Testis (tissue), 2 donors: Measurements from ENCODE around the gene PTPRK.

Experiments
- CTCF ChIP-seq, 3 experiments: fragments of 450-650 bp in 2 of 3; fragments of 200-600 bp in 1 of 3; sonication (generic) in 1 of 3; IDR thresholded peaks; one replicate each; pipeline ENCODE4 v1.5.1; 2016 to 2019; ENCODE audit warnings: antibody characterized with exemption in 3 of 3, mild to moderate bottlenecking in 2 of 3, moderate library complexity in 1 of 3
- POLR2A ChIP-seq: fragments of 450-650 bp; IDR thresholded peaks from one replicate; pipeline ENCODE4 v1.6.1; 2017; ENCODE audit warnings: antibody characterized with exemption, mild to moderate bottlenecking, moderate library complexity

DNA sequence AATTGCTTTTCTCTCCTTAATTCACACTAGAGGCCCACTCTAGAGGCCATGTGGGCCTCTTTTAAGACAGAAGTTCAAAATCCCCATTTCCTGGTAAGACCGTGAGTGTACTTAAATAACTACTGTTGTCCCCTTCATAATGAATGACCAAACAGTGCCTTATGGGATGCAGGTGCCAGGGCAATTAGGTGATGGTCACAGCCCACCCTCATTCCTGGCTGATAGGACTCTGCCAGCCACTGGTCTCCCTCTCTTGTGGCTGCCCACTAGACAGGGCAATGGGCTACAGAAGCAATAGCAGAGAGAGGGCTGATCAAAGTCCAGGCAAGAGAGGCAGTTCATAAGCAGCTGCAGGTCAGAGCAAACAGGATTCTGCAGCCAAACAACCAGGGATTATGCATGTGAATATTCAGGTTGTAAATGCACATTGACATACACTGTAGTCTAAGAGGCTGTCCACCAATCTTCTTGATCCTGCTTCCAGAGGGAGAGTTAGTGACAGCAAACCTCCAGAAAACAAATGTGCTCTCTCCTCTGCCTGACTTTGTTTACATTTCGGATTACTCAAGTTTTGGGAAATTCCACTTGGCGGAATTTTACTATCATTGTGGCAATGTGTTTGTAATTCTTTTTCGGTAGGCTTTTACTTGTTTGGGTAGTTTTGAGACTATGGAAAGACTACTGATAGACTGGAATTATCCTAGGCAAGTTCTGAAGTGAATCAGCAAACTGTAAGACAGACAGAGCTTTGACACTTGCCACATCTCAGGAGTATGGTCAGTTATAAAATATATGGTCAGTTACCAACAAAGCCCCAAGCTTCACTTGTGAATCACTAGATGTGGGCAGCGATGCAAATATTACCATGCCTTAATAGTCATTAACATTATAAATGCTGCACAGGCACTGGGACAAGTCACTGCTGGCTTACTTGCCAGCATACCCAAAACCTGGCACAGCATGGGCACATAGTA, 12.8 kb downstream of the PTPRK start:
- no peak for TF ChIP-seq CTCF (IDR thresholded peaks at IDR 0.05)
- TF ChIP-seq POLR2A, result no peak
